Measurements from ENCODE around the gene C13orf46.

Gene C13orf46

GRCh38 chr13:113905018-113905417 is 68.9 kb downstream of the C13orf46 start:
- DNase-seq (ENCODE audit: low spot score), result no peak

GRCh38 chr13:113904411-113904810 is 69.5 kb downstream of the C13orf46 start:
- no peak for DNase-seq (ENCODE audit: low spot score)

- no peak for DNase-seq (ENCODE audit: low spot score)
Measured at GRCh38 chr13:113903912-113904311, 70.0 kb downstream of the C13orf46 start.
